ENCODE results near the gene SCYGR7. TPM values are rescaled to one million over a fixed set of nuclear protein-coding genes. Genes with fewer than 3 reads are reported as not detected.

Gene SCYGR7
- total RNA-seq, 1 donor from 2014 or later, result not detected

DNA sequence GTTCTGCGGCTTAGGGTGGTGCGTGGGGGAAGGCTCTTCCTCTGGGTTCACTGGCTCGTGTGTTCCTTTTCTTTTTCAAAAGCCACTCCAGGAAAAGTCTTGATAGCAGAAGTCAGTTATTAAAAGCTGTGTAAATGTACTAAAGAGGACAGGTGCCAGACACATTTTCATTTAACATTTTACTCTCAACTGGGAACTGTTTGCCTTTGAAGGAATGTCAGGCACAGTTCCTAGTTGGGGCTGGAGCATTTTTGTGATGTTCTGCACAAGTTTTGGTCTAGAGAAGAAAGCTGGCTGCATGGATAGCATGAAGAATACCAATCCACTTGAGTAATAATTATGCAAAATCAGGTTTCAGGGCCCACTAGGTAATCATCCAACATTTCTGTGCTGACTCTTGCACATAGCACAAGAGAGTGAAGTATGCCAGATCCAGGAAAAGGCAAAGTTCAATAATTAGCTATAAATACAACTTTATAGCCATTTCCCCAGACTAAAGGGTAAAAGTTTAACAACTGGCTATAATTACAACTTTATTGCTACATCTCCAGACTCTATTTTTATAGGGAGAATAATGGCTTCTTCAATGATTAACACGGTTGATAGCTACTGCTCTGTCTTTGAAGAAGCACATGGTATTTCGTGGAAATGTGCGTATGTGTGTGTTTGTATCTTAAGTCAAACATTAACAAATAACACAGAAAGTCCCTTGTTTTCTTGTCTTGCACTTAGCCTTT is 33.8 kb downstream of the SCYGR7 start:
- no peak overlapping the region for H3K27ac ChIP-seq (replicated peaks)
- TF ChIP-seq, protein P1, sequence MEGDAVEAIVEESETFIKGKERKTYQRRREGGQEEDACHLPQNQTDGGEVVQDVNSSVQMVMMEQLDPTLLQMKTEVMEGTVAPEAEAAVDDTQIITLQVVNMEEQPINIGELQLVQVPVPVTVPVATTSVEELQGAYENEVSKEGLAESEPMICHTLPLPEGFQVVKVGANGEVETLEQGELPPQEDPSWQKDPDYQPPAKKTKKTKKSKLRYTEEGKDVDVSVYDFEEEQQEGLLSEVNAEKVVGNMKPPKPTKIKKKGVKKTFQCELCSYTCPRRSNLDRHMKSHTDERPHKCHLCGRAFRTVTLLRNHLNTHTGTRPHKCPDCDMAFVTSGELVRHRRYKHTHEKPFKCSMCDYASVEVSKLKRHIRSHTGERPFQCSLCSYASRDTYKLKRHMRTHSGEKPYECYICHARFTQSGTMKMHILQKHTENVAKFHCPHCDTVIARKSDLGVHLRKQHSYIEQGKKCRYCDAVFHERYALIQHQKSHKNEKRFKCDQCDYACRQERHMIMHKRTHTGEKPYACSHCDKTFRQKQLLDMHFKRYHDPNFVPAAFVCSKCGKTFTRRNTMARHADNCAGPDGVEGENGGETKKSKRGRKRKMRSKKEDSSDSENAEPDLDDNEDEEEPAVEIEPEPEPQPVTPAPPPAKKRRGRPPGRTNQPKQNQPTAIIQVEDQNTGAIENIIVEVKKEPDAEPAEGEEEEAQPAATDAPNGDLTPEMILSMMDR (IDR thresholded peaks at IDR 0.05; ENCODE audit: borderline replicate concordance), result no peak
- no peaks in the 10 kb centered on the region for H3K36me3 ChIP-seq
- intact Hi-C loops (cut with micrococcal nuclease), result no loop called here
- no peak overlapping the region for H3K4me3 ChIP-seq
- H3K9me3 ChIP-seq (replicated peaks), result no peaks in the 10 kb centered on the region
- no peak for DNase-seq
- H3K4me1 ChIP-seq, result peaks cover 11% of the 10 kb centered on the region
- no peaks in the 10 kb centered on the region for H3K27me3 ChIP-seq (ENCODE audit: low read depth)

DNA sequence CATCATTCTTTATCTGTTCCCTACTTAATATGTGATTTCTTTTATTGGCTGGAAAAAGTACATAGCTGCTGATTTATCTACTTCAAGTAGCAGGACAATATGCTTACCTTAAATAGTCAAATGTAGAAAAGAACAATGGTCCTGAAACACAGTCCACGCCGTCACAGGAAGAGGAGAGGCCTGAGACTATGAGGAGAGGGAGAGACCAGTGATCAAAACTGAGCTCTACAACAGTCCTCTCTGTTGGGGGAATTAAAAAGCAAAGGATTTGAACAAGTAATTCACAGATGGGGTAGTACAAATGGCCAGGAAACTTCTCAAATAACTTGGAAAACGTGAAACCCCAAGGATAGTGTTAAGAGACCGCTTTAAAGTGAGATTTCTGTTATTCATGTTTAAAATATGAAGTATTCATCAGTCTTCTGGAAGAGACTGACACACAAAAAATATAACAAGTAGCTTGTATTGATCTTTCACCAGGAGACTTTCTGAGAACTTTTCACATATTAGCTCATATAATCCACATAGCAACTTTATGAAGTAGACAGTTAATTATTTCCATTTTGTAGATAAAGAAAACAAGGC is 37.7 kb downstream of the SCYGR7 start:
- intact Hi-C loops (cut with micrococcal nuclease), result loop anchor here (5.0 kb wide), 2 partner anchors 109 to 364 kb away; no protein-coding TSS in a partner anchor
- TF ChIP-seq, protein P1 (IDR thresholded peaks at IDR 0.05; ENCODE audit: borderline replicate concordance), result no peak
- no peaks in the 10 kb centered on the region for H3K27me3 ChIP-seq (ENCODE audit: low read depth)
- H3K36me3 ChIP-seq, result no peaks in the 10 kb centered on the region
- H3K4me1 ChIP-seq, result peaks cover 11% of the 10 kb centered on the region
- DNase-seq, result no peak
- no peaks in the 10 kb centered on the region for H3K9me3 ChIP-seq (replicated peaks)
- H3K4me3 ChIP-seq, result no peak overlapping the region
- H3K27ac ChIP-seq (replicated peaks), result peak overlapping the region; percentile 51

DNA sequence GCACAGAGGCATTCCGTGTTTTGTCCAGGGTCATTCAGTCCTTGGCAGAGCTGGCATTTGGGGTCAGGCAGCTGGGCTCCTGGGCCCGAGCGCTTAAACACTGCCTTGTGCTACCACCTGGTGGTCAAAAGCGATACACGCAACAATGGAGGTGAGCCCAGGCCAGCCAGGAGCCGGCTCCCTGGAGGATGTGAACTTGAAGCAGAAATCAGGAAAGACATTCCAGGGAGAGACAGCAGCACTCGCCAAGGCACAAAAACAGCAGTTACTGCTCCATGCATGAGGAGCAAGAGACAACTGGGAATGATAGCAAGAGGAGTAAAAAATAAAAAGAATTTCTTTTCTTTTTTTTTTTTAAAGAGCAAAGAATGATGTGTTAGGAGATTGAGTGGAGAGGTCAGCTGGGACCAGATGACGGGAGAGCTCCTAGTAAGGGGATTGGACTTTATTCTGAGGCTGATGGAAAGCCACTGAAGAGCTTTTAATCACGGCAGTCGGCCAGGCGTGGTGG is 38.3 kb downstream of the SCYGR7 start:
- no peaks in the 10 kb centered on the region for H3K36me3 ChIP-seq
- H3K4me3 ChIP-seq, result no peak overlapping the region
- H3K27ac ChIP-seq (replicated peaks), result peak overlapping the region; percentile 51
- DNase-seq, result peak; percentile 75
- intact Hi-C loops (cut with micrococcal nuclease), result loop anchor here (5.0 kb wide), 2 partner anchors 109 to 364 kb away; no protein-coding TSS in a partner anchor
- H3K27me3 ChIP-seq (ENCODE audit: low read depth), result no peaks in the 10 kb centered on the region
- H3K9me3 ChIP-seq (replicated peaks), result no peaks in the 10 kb centered on the region
- peaks cover 11% of the 10 kb centered on the region for H3K4me1 ChIP-seq
- TF ChIP-seq, protein P1 (IDR thresholded peaks at IDR 0.05; ENCODE audit: borderline replicate concordance), result peak; percentile 90

GRCh38 chr2:227767830-227768229 is 39.7 kb downstream of the SCYGR7 start:
- Histone ChIP-seq H3K27ac (replicated peaks) (no peak overlapping the region), H3K4me3 (no peak overlapping the region), H3K36me3 (no peaks in the 10 kb centered on the region), H3K4me1 (peaks cover 11% of the 10 kb centered on the region), H3K27me3 (ENCODE audit: low read depth) (no peaks in the 10 kb centered on the region), H3K9me3 (replicated peaks) (no peaks in the 10 kb centered on the region)
- TF ChIP-seq, protein P1 (IDR thresholded peaks at IDR 0.05; ENCODE audit: borderline replicate concordance), result no peak
- intact Hi-C loops (cut with micrococcal nuclease), result loop anchor here (5.0 kb wide), 2 partner anchors 111 to 366 kb away; no protein-coding TSS in a partner anchor
- no peak for DNase-seq

DNA sequence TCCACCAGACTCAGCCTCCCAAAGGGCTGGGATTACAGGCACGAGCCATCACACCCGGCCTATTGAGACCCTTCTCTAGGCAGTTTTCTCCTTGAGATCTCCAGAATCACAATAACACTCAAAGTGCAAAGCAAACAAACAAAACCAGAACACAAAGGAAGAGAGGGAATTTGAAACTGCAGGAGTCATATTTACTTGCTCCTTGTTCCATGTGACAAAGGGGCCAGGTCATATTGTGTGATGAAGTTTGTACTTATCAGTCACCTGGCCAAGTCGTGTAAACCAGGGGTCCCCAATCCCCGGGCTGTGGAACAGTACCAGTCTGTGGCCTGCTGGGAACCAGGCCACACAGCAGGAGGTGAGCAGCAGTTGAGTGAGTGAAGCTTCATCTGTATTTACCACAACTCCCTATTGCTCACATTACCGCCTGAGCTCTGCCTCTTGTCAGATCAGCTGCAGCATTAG is 44.1 kb downstream of the SCYGR7 start:
- Histone ChIP-seq H3K36me3 (no peaks in the 10 kb centered on the region), H3K27me3 (ENCODE audit: low read depth) (peaks cover 11% of the 10 kb centered on the region), H3K27ac (replicated peaks) (no peak overlapping the region), H3K4me1 (no peaks in the 10 kb centered on the region), H3K9me3 (replicated peaks) (no peaks in the 10 kb centered on the region), H3K4me3 (no peak overlapping the region)
- intact Hi-C loops (cut with micrococcal nuclease), result no loop called here
- no peak for DNase-seq
- TF ChIP-seq, protein P1 (IDR thresholded peaks at IDR 0.05; ENCODE audit: borderline replicate concordance), result no peak

All from left ventricle myocardium inferior (tissue), 1 donor.